Right lobe of liver (tissue), 4 donors: ENCODE results near the gene ZP2.

ENCODE experiments used
- CTCF ChIP-seq, 4 donors: fragments of 200-600 bp in 3 of 4; fragments of 450-650 bp in 1 of 4; IDR thresholded peaks; one replicate each; pipeline versions ENCODE4 v1.5.1 to v1.8.0; 2016 to 2022; ENCODE audit warnings: antibody characterized with exemption in 4 of 4, mild to moderate bottlenecking in 2 of 4
- POLR2A ChIP-seq: fragments of 450-650 bp; IDR thresholded peaks from one replicate; pipeline ENCODE4 v1.6.1; 2017; ENCODE audit warnings: antibody characterized with exemption, mild to moderate bottlenecking
- donor health status: DM: no; HTN: no; CAD: no.
- donor health status: DM: no; HTN: no; CAD: no.
- donor health status: DM: no; HTN: yes; CAD: no.

- no peak for TF ChIP-seq CTCF (IDR thresholded peaks at IDR 0.05)
- no peak for TF ChIP-seq POLR2A
These were observed 26.5 kb downstream of the ZP2 start for GRCh38 chr16:21184834-21185233.
